Hepatocyte (in vitro differentiated cells): Measurements from ENCODE around the gene HMGB1. TPM values are rescaled to one million over a fixed set of nuclear protein-coding genes. Genes with fewer than 3 reads are reported as not detected.
A peak's percentile ranks its signal among the peaks of the same experiment; 100 is the strongest.

Source experiments
- DNase-seq: peaks from one replicate; pipeline ENCODE4 v3.0.0-alpha.2; 2016; ENCODE audit warnings: low spot score
- H2AFZ ChIP-seq: fragments of 200-600 bp; sonication (generic); 2 replicates; pipeline ENCODE4 v1.6.0; 2016; ENCODE audit warnings: antibody characterized with exemption, mild to moderate bottlenecking
- H3K27ac ChIP-seq: fragments of 200-600 bp; sonication (generic); 2 replicates; pipeline ENCODE4 v1.5.1; 2016; ENCODE audit warnings: mild to moderate bottlenecking
- H3K27me3 ChIP-seq: fragments of 200-600 bp; sonication (generic); 2 replicates; pipeline ENCODE4 v1.6.1; 2016
- H3K36me3 ChIP-seq: fragments of 200-600 bp; sonication (generic); replicated peaks from 2 replicates; pipeline ENCODE4 v1.5.1; 2016; ENCODE audit warnings: low read depth; ENCODE audit not compliant: insufficient read depth
- H3K4me1 ChIP-seq: fragments of 200-600 bp; sonication (generic); 2 replicates; pipeline ENCODE4 v1.5.1; 2016; ENCODE audit warnings: mild to moderate bottlenecking, moderate library complexity; ENCODE audit not compliant: insufficient read depth
- H3K4me2 ChIP-seq: fragments of 200-600 bp; sonication (generic); 2 replicates; pipeline ENCODE4 v1.6.0; 2016
- H3K4me3 ChIP-seq: fragments of 200-600 bp; sonication (generic); 2 replicates; pipeline ENCODE4 v1.5.1; 2016; ENCODE audit warnings: mild to moderate bottlenecking
- H3K79me2 ChIP-seq: fragments of 200-600 bp; sonication (generic); 2 replicates; pipeline ENCODE4 v1.6.0; 2017; ENCODE audit warnings: mild to moderate bottlenecking
- H3K9me2 ChIP-seq: fragments of 200-600 bp; sonication (generic); replicated peaks from 2 replicates; pipeline ENCODE4 v1.6.0; 2017; ENCODE audit warnings: mild to moderate bottlenecking; ENCODE audit not compliant: insufficient read depth
- H3K9me3 ChIP-seq: fragments of 200-600 bp; sonication (generic); 2 replicates; pipeline ENCODE4 v1.5.1; 2016; ENCODE audit warnings: low read depth, mild to moderate bottlenecking
- H4K20me1 ChIP-seq: fragments of 200-600 bp; sonication (generic); 2 replicates; pipeline ENCODE4 v1.6.0; 2016; ENCODE audit warnings: mild to moderate bottlenecking; ENCODE audit not compliant: insufficient read depth, poor library complexity, severe bottlenecking
- EZH2 ChIP-seq: fragments of 200-600 bp; sonication (generic); IDR thresholded peaks from 2 replicates; pipeline ENCODE4 v1.6.1; 2016; ENCODE audit warnings: antibody characterized with exemption, mild to moderate bottlenecking, borderline replicate concordance
- EZH2phosphoT487 ChIP-seq: fragments of 200-600 bp; sonication (generic); IDR thresholded peaks from one replicate; pipeline ENCODE4 v1.6.1; 2018; ENCODE audit warnings: antibody characterized with exemption, mild to moderate bottlenecking, low read depth, moderate library complexity; ENCODE audit not compliant: unreplicated experiment, severe bottlenecking
- WGBS: methylation state at CpG from one replicate; pipeline ENCODE4 v1.1.6; 2016; ENCODE audit warnings: low lambda C conversion rate; ENCODE audit errors: missing lambda C conversion rate; 5-methylcytosine and 5-hydroxymethylcytosine counted together
- polyA plus RNA-seq: library from polyadenylated mRNA; unstranded; fragments of >200 nt; fragmentation: Nextera tagmentation; extraction: Ambion mirVana; gene quantifications from 2 replicates; pipeline ENCODE4 v1.2.1, GENCODE V29; 2016
- total RNA-seq: library from RNA; depleted of rRNA; stranded (reverse); fragments of >200 nt; gene quantifications from 2 replicates; pipeline ENCODE4 v1.2.3, GENCODE V29; 2014
- TF ChIP-seq, protein P1 (sequence below): fragments of 200-600 bp; sonication (generic); IDR thresholded peaks from 2 replicates; pipeline ENCODE4 v1.5.1; 2016; ENCODE audit warnings: antibody characterized with exemption, mild to moderate bottlenecking; ENCODE audit not compliant: poor library complexity

Gene HMGB1
- total and polyA plus RNA-seq, 2 experiments from 2014 or later: 372 to 416 TPM

DNA sequence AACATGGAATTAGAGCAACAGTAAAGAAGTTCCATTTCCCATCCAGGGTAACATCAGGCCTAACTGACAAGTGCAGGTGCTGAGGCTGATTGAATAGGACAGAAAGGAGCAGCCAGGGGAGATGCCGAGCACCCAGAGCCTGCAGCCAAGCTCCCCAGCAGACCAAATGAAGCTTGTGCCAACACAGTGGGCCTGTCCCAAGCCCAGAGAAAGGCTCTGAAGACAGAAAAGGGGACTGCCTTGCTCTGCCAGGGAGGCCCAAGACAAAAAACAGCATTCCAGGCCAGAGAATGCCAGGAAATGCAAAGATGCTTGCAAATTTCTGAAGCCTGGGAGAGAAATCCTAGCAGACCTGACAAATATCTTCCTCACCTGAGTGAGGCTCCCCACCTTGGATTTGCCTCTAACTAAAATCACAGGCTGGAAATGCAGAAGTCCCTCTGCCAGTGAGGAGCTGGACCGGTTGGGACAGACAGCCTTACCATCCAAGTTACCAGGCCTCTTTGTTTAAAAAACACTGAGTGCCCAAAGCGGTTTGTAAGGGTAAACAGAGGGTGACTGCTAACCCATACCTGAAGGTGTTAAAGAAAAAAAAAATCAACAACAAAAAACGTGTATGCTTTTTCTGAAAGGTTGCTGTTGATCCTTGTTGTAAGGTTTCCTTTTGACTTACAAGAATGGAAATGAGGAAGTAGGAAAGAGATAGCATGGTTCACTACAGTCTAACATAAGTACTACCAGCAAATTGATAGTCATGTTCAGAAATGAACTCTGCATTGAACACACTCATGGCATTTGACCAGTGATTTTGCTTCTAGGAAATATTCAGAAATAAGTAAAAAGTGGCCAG is 11.8 kb upstream of the HMGB1 start:
- 58% methylated on average over 4 of the region's 4 CpGs for WGBS
- Histone ChIP-seq H3K4me3 (no peak overlapping the region), H3K27me3 (no peaks in the 10 kb centered on the region), H3K36me3 (no peaks in the 10 kb centered on the region), H3K27ac (no peak overlapping the region), H2AFZ (no peak overlapping the region), H3K4me2 (no peak overlapping the region), H3K9me3 (no peaks in the 10 kb centered on the region), H3K79me2 (no peaks in the 10 kb centered on the region), H3K9me2 (no peaks in the 10 kb centered on the region), H3K4me1 (peaks cover 14% of the 10 kb centered on the region), H4K20me1 (no peaks in the 10 kb centered on the region)
- no peak for DNase-seq
- TF ChIP-seq, protein P1, sequence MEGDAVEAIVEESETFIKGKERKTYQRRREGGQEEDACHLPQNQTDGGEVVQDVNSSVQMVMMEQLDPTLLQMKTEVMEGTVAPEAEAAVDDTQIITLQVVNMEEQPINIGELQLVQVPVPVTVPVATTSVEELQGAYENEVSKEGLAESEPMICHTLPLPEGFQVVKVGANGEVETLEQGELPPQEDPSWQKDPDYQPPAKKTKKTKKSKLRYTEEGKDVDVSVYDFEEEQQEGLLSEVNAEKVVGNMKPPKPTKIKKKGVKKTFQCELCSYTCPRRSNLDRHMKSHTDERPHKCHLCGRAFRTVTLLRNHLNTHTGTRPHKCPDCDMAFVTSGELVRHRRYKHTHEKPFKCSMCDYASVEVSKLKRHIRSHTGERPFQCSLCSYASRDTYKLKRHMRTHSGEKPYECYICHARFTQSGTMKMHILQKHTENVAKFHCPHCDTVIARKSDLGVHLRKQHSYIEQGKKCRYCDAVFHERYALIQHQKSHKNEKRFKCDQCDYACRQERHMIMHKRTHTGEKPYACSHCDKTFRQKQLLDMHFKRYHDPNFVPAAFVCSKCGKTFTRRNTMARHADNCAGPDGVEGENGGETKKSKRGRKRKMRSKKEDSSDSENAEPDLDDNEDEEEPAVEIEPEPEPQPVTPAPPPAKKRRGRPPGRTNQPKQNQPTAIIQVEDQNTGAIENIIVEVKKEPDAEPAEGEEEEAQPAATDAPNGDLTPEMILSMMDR: no peak
- no peak for TF ChIP-seq EZH2
- TF ChIP-seq EZH2phosphoT487: no peak

DNA sequence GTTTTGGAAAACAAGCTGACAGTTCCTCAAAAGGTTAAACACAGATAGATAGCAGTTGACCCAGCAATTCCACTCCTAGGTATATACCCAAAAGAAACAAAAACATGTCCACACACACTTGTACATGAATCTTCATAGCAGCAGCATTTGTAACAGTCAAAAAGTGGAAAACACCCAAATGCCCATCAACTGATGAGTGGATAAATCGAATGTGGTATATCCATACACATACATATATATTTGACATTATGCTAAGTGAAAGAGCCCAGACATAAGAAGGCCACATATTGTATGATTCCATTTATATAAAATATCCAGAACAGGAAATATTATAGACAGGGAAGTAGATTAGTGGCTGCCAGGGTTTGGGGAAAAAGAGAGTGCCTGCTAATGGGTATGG is 7.9 kb upstream of the HMGB1 start:
- H4K20me1 ChIP-seq: no peaks in the 10 kb centered on the region
- H3K36me3 ChIP-seq: no peaks in the 10 kb centered on the region
- H3K9me2 ChIP-seq: no peaks in the 10 kb centered on the region
- no peak overlapping the region for H3K27ac ChIP-seq
- no peak overlapping the region for H2AFZ ChIP-seq
- H3K4me3 ChIP-seq: no peak overlapping the region
- H3K4me2 ChIP-seq: no peak overlapping the region
- DNase-seq: no peak
- no peaks in the 10 kb centered on the region for H3K79me2 ChIP-seq
- no peaks in the 10 kb centered on the region for H3K4me1 ChIP-seq
- TF ChIP-seq EZH2phosphoT487 (no peak), EZH2 (no peak)
- TF ChIP-seq, protein P1: no peak
- WGBS: 100% methylated on average over 1 of the region's 1 CpG
- no peaks in the 10 kb centered on the region for H3K27me3 ChIP-seq
- no peaks in the 10 kb centered on the region for H3K9me3 ChIP-seq

DNA sequence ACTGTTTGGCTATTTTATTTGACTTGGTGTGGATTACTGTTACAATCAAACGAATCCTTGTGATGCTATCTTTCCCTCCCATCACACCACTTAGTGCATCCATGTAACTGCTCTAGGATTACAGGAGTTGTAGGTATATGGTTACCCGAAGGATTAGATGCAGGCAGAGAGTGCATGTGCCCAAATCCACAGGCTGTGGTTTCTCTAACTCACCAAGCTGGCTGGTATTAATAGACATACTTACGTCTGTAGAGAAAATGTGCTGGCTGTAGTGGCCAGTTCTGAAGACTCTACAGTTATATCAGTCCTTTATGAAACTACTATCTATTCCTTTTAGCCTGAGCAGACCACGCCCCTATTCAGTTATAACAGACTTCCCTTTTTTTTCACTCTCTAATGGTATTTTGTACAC is 1.1 kb upstream of the HMGB1 start:
- no peaks in the 10 kb centered on the region for H3K27me3 ChIP-seq
- TF ChIP-seq EZH2: no peak
- TF ChIP-seq, protein P1: no peak
- no peak for TF ChIP-seq EZH2phosphoT487

More for the DNA sequence above, 1.1 kb upstream of the HMGB1 start:
- 56% methylated on average over 4 of the region's 4 CpGs for WGBS
- peaks cover 8% of the 10 kb centered on the region for H3K4me1 ChIP-seq
- no peak overlapping the region for H2AFZ ChIP-seq
- peaks cover 22% of the 10 kb centered on the region for H3K79me2 ChIP-seq
- H3K27ac ChIP-seq: no peak overlapping the region
- no peaks in the 10 kb centered on the region for H4K20me1 ChIP-seq
- peak overlapping the region; percentile 72 for H3K4me2 ChIP-seq
- no peaks in the 10 kb centered on the region for H3K9me2 ChIP-seq
- DNase-seq: no peak
- no peaks in the 10 kb centered on the region for H3K36me3 ChIP-seq
- no peak overlapping the region for H3K4me3 ChIP-seq
- no peaks in the 10 kb centered on the region for H3K9me3 ChIP-seq
